HEK293 (cell line): ENCODE data around the gene TSEN2.
A peak's percentile ranks its signal among the peaks of the same experiment; 100 is the strongest.

ENCODE experiments used
- CTCF ChIP-seq: fragments of 450-650 bp; formaldehyde crosslinking; IDR thresholded peaks from 2 replicates; pipeline ENCODE4 v1.5.1; 2016; ENCODE audit warnings: missing biosample characterization, missing genetic modification characterization
- MZF1 ChIP-seq: fragments of 450-650 bp; formaldehyde crosslinking; IDR thresholded peaks from 2 replicates; pipeline ENCODE4 v1.5.1; 2017; ENCODE audit warnings: missing biosample characterization, missing genetic modification characterization, borderline replicate concordance
- PBX3 ChIP-seq: sonication (generic); formaldehyde crosslinking; IDR thresholded peaks from 2 replicates; pipeline ENCODE4 v1.8.1; 2022; ENCODE audit warnings: mild to moderate bottlenecking, moderate library complexity, missing genetic modification reagents
- RBAK ChIP-seq: fragments of 450-650 bp; formaldehyde crosslinking; IDR thresholded peaks from 2 replicates; pipeline ENCODE4 v1.5.1; 2016; ENCODE audit warnings: missing biosample characterization, missing genetic modification characterization
- ZBTB49 ChIP-seq: fragments of 450-650 bp; formaldehyde crosslinking; IDR thresholded peaks from 2 replicates; pipeline ENCODE4 v1.5.1; 2016; ENCODE audit warnings: missing biosample characterization, missing genetic modification characterization, low read depth
- ZBTB8A ChIP-seq: fragments of 450-650 bp; formaldehyde crosslinking; IDR thresholded peaks from 2 replicates; pipeline ENCODE4 v1.5.1; 2016; ENCODE audit warnings: missing biosample characterization, missing genetic modification characterization
- ZNF114 ChIP-seq: fragments of 450-650 bp; formaldehyde crosslinking; IDR thresholded peaks from 2 replicates; pipeline ENCODE4 v1.5.0; 2017; ENCODE audit warnings: missing biosample characterization, missing genetic modification characterization
- ZNF140 ChIP-seq: fragments of 450-650 bp; formaldehyde crosslinking; IDR thresholded peaks from 2 replicates; pipeline ENCODE4 v1.5.1; 2016; ENCODE audit warnings: missing biosample characterization, missing genetic modification characterization
- ZNF174 ChIP-seq: fragments of 450-650 bp; formaldehyde crosslinking; IDR thresholded peaks from 2 replicates; pipeline ENCODE4 v1.5.0; 2017; ENCODE audit warnings: missing biosample characterization, mild to moderate bottlenecking, missing genetic modification characterization
- ZNF184 ChIP-seq: fragments of 450-650 bp; IDR thresholded peaks from 2 replicates; pipeline ENCODE4 v1.5.1; 2018; ENCODE audit warnings: missing biosample characterization, mild to moderate bottlenecking, missing genetic modification characterization
- ZNF274 ChIP-seq, 2 experiments: fragments of 200-500 bp in 1 of 2; fragments of 450-650 bp in 1 of 2; sonication (Bioruptor generic) in 1 of 2; formaldehyde crosslinking in 1 of 2; IDR thresholded peaks; 2 replicates each; pipeline versions ENCODE4 v1.5.1 to v1.6.1; 2014 to 2016; ENCODE audit warnings: borderline replicate concordance in 1 of 2, inconsistent platforms in 1 of 2, low read length in 1 of 2, missing biosample characterization in 1 of 2, missing genetic modification characterization in 1 of 2
- ZNF580 ChIP-seq: fragments of 450-650 bp; formaldehyde crosslinking; IDR thresholded peaks from 2 replicates; pipeline ENCODE4 v1.5.1; 2016; ENCODE audit warnings: missing biosample characterization, missing genetic modification characterization
- ZNF768 ChIP-seq: fragments of 450-650 bp; formaldehyde crosslinking; IDR thresholded peaks from 2 replicates; pipeline ENCODE4 v1.5.1; 2018; ENCODE audit warnings: missing biosample characterization, mild to moderate bottlenecking, missing genetic modification characterization

GRCh38 chr3:12479919-12480427, 4.3 kb upstream of the TSEN2 start:
- TF ChIP-seq MZF1 (no peak), CTCF (tag by site-specific recombination) (peak; percentile 67), ZNF274 (IDR thresholded peaks at IDR 0.05; ENCODE audit: low read length) (no peak), ZNF274 (tag by site-specific recombination; IDR thresholded peaks at IDR 0.05; ENCODE audit: borderline replicate concordance) (no peak), ZNF174 (tag by site-specific recombination) (no peak), ZBTB8A (tag by site-specific recombination) (no peak), ZNF768 (no peak), ZNF140 (no peak), ZNF184 (tag by site-specific recombination) (no peak), RBAK (tag by site-specific recombination) (no peak), ZNF580 (tag by site-specific recombination) (no peak), ZNF114 (no peak), PBX3 (no peak), ZBTB49 (tag by site-specific recombination) (no peak)
